Testis (tissue), 2 donors: ENCODE measurements around the gene TGOLN2.
"Not testable (repeated sequence)": the region's sequence is repeated elsewhere in the genome, so short reads cannot be mapped to it uniquely, and the experiment has no call there.

ENCODE experiments used
- POLR2A ChIP-seq: fragments of 450-650 bp; IDR thresholded peaks from one replicate; pipeline ENCODE4 v1.6.1; 2017; ENCODE audit warnings: antibody characterized with exemption, mild to moderate bottlenecking, moderate library complexity
- TF ChIP-seq, protein P1 (sequence below), 3 experiments: fragments of 450-650 bp in 2 of 3; fragments of 200-600 bp in 1 of 3; sonication (generic) in 1 of 3; IDR thresholded peaks; one replicate each; pipeline ENCODE4 v1.5.1; 2016 to 2019; ENCODE audit warnings: antibody characterized with exemption in 3 of 3, mild to moderate bottlenecking in 2 of 3, moderate library complexity in 1 of 3

DNA sequence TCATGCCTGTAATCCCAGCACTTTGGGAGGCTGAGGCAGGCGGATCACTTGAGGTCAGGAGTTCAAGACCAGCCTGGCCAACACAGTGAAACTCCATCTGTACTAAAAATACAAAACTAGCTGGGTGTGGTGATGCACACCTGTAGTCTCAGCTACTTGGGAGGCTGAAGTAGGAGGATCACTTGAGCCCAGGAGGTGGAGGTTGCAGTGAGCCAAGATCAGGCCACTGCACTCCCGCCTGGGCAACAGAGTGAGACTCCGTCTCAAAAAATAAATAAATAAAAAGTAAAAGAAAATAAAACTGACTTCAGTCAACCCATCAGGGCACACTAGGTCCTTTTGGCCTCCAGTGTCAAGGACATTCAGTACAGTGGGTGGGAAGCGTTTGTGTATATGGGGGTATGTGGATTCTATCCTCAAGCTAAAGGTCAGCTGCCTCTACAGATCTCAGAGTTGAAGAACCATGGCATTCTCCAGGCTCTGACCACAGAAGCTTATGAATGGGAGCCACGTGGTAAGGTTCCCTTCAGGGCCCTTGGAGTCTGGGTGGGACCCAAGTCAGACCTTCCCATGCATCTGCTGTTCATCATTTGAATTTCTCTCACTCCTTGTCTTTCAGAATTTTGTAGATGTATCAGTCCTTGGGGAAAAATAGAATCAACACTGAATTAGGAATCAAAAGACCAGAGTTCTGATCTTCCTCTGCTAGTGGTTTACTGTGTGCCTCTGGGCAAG, 35.0 kb upstream of the TGOLN2 start:
- TF ChIP-seq, protein P1, sequence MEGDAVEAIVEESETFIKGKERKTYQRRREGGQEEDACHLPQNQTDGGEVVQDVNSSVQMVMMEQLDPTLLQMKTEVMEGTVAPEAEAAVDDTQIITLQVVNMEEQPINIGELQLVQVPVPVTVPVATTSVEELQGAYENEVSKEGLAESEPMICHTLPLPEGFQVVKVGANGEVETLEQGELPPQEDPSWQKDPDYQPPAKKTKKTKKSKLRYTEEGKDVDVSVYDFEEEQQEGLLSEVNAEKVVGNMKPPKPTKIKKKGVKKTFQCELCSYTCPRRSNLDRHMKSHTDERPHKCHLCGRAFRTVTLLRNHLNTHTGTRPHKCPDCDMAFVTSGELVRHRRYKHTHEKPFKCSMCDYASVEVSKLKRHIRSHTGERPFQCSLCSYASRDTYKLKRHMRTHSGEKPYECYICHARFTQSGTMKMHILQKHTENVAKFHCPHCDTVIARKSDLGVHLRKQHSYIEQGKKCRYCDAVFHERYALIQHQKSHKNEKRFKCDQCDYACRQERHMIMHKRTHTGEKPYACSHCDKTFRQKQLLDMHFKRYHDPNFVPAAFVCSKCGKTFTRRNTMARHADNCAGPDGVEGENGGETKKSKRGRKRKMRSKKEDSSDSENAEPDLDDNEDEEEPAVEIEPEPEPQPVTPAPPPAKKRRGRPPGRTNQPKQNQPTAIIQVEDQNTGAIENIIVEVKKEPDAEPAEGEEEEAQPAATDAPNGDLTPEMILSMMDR (IDR thresholded peaks at IDR 0.05) = not testable (repeated sequence)
- TF ChIP-seq POLR2A = not testable (repeated sequence)
